ENCODE measurements around the gene CFAP43.

Gene CFAP43

DNA sequence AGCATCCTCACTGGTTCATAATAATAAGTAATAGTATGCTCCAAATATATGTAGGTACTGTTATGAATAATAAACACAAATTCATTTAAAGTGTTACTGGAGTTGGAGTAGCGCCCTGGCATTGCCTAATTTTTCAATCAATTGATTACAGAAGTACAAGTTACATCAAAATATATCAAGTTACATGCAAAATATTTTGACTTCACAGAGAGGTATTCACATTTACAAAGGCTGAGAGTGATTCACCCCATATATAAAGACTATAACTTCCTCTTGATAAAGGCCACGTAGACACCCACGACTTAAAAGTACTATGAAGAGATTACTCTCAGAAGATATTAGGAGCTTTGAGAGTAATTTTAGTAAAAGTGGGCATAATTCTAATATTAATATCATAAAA, 132.9 kb downstream of the CFAP43 start:
- FAIRE-seq (no peak), DNase-seq (ENCODE audit: insufficient read length, low spot score) (no peak)

GRCh38 chr10:104098358-104098925, 133.7 kb downstream of the CFAP43 start:
- TF ChIP-seq, protein P1, sequence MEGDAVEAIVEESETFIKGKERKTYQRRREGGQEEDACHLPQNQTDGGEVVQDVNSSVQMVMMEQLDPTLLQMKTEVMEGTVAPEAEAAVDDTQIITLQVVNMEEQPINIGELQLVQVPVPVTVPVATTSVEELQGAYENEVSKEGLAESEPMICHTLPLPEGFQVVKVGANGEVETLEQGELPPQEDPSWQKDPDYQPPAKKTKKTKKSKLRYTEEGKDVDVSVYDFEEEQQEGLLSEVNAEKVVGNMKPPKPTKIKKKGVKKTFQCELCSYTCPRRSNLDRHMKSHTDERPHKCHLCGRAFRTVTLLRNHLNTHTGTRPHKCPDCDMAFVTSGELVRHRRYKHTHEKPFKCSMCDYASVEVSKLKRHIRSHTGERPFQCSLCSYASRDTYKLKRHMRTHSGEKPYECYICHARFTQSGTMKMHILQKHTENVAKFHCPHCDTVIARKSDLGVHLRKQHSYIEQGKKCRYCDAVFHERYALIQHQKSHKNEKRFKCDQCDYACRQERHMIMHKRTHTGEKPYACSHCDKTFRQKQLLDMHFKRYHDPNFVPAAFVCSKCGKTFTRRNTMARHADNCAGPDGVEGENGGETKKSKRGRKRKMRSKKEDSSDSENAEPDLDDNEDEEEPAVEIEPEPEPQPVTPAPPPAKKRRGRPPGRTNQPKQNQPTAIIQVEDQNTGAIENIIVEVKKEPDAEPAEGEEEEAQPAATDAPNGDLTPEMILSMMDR (IDR thresholded peaks at IDR 0.05; ENCODE audit: insufficient read depth, missing control alignments) = no peak
- DNase-seq (ENCODE audit: insufficient read length, low spot score) (no peak), FAIRE-seq (no peak)

More for the DNA sequence above, 132.9 kb downstream of the CFAP43 start:
- TF ChIP-seq, protein P1 (IDR thresholded peaks at IDR 0.05; ENCODE audit: insufficient read depth, missing control alignments) = no peak

GRCh38 chr10:104096692-104097091, 135.5 kb downstream of the CFAP43 start:
- DNase-seq (ENCODE audit: insufficient read length, low spot score) (no peak), FAIRE-seq (no peak)
- TF ChIP-seq, protein P1 (IDR thresholded peaks at IDR 0.05; ENCODE audit: insufficient read depth, missing control alignments) = no peak

DNA sequence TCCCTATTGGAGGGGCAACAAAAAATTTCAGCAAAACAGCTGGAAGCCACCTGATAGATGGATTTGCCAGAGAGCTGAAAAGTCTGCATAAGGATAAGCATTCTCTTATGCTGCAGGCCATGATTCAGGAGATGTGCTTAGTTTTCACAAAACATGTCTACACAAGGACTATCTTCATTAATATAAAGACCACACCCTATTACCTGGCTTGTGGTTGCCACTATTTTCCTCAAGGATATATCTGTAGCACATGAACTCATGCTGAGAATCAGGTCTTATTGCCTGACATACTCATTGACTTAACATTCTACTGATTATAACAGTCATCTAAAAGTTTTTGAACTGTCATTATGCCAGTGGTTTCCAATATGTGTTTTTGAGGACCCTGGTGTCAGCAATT, 139.4 kb downstream of the CFAP43 start:
- TF ChIP-seq, protein P1 (IDR thresholded peaks at IDR 0.05; ENCODE audit: insufficient read depth, missing control alignments) = no peak
- DNase-seq (ENCODE audit: insufficient read length, low spot score) = no peak
- no peak for FAIRE-seq

- TF ChIP-seq, protein P1 (IDR thresholded peaks at IDR 0.05; ENCODE audit: insufficient read depth, missing control alignments) = no peak
- DNase-seq (ENCODE audit: insufficient read length, low spot score) = no peak
- no peak for FAIRE-seq
These were observed 141.6 kb downstream of the CFAP43 start for GRCh38 chr10:104090611-104091010.

DNA sequence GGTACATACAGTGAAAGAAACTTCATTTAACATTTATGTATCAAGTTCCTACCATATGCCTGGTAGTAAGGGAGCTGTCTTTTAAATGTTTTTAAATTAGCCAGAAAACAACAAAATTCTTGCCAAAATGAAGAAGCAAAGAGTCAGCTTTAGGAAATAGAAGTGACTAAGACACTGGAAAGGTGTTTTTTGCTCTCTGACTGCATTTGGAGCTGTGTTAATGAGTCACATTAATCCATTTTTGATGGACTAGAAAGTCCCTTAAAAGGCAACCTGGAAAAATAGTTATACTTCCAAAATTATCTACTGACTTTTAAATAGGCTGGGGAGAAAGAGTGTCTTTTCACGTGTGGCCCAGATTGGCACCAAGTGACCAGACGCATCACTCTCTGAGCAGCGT, 142.5 kb downstream of the CFAP43 start:
- TF ChIP-seq, protein P1 (IDR thresholded peaks at IDR 0.05; ENCODE audit: insufficient read depth, missing control alignments) = no peak
- FAIRE-seq = no peak
- DNase-seq (ENCODE audit: insufficient read length, low spot score) = no peak

GRCh38 chr10:104088239-104088638, 143.9 kb downstream of the CFAP43 start:
- TF ChIP-seq, protein P1 (IDR thresholded peaks at IDR 0.05; ENCODE audit: insufficient read depth, missing control alignments) = no peak
- FAIRE-seq (no peak), DNase-seq (ENCODE audit: insufficient read length, low spot score) (no peak)
